DND-41 (cell line): ENCODE data around the gene ZNF44.

Experiments
- ATAC-seq: fragments of 200-7000 bp; cut with Tn5 transposase; 3 replicates; pipeline ENCODE4 v1.9.1; 2021; ENCODE audit warnings: low read depth; ENCODE audit not compliant: insufficient read depth
- DNase-seq: peaks from one replicate; pipeline ENCODE4 v3.0.0-alpha.2; 2020
- H2AFZ ChIP-seq: 2 replicates; pipeline ENCODE4 v1.6.0; 2012; ENCODE audit warnings: low read depth, low read length
- H3K27ac ChIP-seq: 2 replicates; pipeline ENCODE4 v1.5.1; 2012; ENCODE audit warnings: low read length, inconsistent platforms
- H3K27me3 ChIP-seq: fragments of 200-600 bp; sonication (generic); 2 replicates; pipeline ENCODE4 v1.6.0; 2012; ENCODE audit warnings: low read length, mild to moderate bottlenecking, inconsistent platforms; ENCODE audit not compliant: insufficient read depth, poor library complexity
- H3K36me3 ChIP-seq: 2 replicates; pipeline ENCODE4 v1.5.1; 2012; ENCODE audit warnings: low read length, inconsistent platforms; ENCODE audit not compliant: insufficient read depth
- H3K4me1 ChIP-seq: 2 replicates; pipeline ENCODE4 v1.5.1; 2012; ENCODE audit warnings: mild to moderate bottlenecking, low read length; ENCODE audit not compliant: insufficient read depth
- H3K4me2 ChIP-seq: 2 replicates; pipeline ENCODE4 v1.6.0; 2012; ENCODE audit warnings: mild to moderate bottlenecking, moderate library complexity, low read length, inconsistent platforms; ENCODE audit not compliant: insufficient read depth
- H3K4me3 ChIP-seq, 2 experiments: fragments of 200-600 bp in 1 of 2; shearing (Covaris generic) in 1 of 2; 2 replicates each; pipeline ENCODE4 v1.5.1; 2012 to 2016; ENCODE audit warnings: inconsistent platforms in 2 of 2, low read length in 2 of 2, mild to moderate bottlenecking in 2 of 2, low read depth in 1 of 2, moderate library complexity in 1 of 2
- H3K79me2 ChIP-seq: 2 replicates; pipeline ENCODE4 v1.6.0; 2012; ENCODE audit warnings: low read length, inconsistent platforms; ENCODE audit not compliant: insufficient read depth
- H3K9ac ChIP-seq: 2 replicates; pipeline ENCODE4 v1.6.0; 2012; ENCODE audit warnings: low read depth, mild to moderate bottlenecking, inconsistent platforms, low read length, moderate library complexity
- H3K9me3 ChIP-seq: 2 replicates; pipeline ENCODE4 v1.5.1; 2012; ENCODE audit warnings: low read length, moderate library complexity, mild to moderate bottlenecking, inconsistent platforms; ENCODE audit not compliant: insufficient read depth, severe bottlenecking
- H4K20me1 ChIP-seq: 2 replicates; pipeline ENCODE4 v1.6.0; 2012; ENCODE audit warnings: low read length; ENCODE audit not compliant: insufficient read depth
- CTCF ChIP-seq: IDR thresholded peaks from 2 replicates; pipeline ENCODE4 v1.5.1; 2012; ENCODE audit warnings: borderline replicate concordance, low read length, moderate library complexity, mild to moderate bottlenecking; ENCODE audit not compliant: poor library complexity, severe bottlenecking; ENCODE audit errors: extremely low read depth
- EZH2 ChIP-seq: IDR thresholded peaks from 3 replicates; pipeline ENCODE4 v1.6.1; 2012; ENCODE audit warnings: borderline replicate concordance, low read depth, mild to moderate bottlenecking, moderate library complexity, low read length, inconsistent platforms; ENCODE audit not compliant: severe bottlenecking

Gene ZNF44

GRCh38 chr19:12237143-12237839 is 57.4 kb downstream of the ZNF44 start:
- Histone ChIP-seq H3K79me2 (no peaks in the 10 kb centered on the region), H3K36me3 (peaks cover 20% of the 10 kb centered on the region), H3K27me3 (no peaks in the 10 kb centered on the region), H3K27ac (no peak overlapping the region), H3K9ac (no peak overlapping the region), H2AFZ (no peak overlapping the region), H4K20me1 (no peaks in the 10 kb centered on the region), H3K4me1 (no peaks in the 10 kb centered on the region), H3K9me3 (no peaks in the 10 kb centered on the region), H3K4me3 (no peak overlapping the region), H3K4me2 (no peak overlapping the region)
- TF ChIP-seq CTCF (no peak), EZH2 (no peak)
- DNase-seq (no peak), ATAC-seq (no peak)

GRCh38 chr19:12232961-12233360 is 61.7 kb downstream of the ZNF44 start:
- Histone ChIP-seq H4K20me1 (no peaks in the 10 kb centered on the region), H2AFZ (no peak overlapping the region), H3K27ac (no peak overlapping the region), H3K4me3 (no peak overlapping the region), H3K4me2 (no peak overlapping the region), H3K9me3 (no peaks in the 10 kb centered on the region), H3K36me3 (peaks cover 20% of the 10 kb centered on the region), H3K27me3 (no peaks in the 10 kb centered on the region), H3K4me1 (no peaks in the 10 kb centered on the region), H3K9ac (no peak overlapping the region), H3K79me2 (no peaks in the 10 kb centered on the region; the same call in 1 of the 2 replicates)
- ATAC-seq (no peak), DNase-seq (no peak)
- no peak for TF ChIP-seq CTCF
- no peak for TF ChIP-seq EZH2

DNA sequence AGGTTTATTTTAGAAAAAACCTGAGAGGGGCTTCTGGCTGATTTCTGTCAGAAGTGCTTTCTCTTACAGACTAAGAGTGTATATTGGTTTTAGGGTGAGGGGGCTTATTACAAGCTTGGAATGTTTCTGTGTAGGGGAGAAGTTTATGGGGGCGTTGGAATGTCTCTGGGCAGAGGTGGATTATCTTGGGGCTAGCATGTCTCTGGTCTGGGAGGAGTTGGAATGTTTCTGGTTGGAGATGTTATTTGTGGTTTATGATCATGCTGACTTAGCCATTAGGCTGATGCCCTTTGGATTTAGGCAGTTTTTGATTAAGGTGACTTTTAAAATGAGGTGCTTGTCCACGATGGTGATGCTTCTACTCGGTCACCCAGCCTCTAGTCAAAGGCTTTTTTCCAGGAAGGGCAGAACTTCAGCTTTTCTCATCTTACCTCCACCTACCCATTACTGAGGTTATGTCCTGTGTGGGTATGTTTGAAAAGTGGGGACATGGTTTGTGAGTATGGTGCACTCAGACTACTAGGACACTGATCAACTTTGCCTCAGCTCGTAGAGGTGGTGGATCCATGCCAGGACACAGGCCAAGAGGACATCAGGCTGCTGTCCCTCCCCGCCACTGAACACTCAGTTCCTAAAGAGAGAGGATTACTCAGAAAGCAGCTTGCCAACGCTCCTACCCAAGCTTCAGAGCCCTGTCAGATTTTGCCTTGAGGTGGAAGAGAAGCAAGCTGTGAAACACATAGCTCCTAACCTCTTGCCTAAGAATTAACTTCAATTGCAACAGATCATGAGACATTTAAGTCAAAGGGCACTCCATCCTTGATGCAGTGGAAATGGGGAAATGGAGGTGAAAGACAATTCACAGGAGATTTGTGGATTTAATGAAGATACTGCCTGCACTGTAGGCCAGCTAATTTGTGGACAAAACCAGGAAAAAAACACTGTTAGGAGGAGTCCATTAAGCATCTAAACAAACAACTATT is 63.6 kb downstream of the ZNF44 start:
- Histone ChIP-seq H2AFZ (no peak overlapping the region), H3K79me2 (no peaks in the 10 kb centered on the region; the same call in 1 of the 2 replicates), H3K4me1 (no peaks in the 10 kb centered on the region), H3K36me3 (peaks cover 5% of the 10 kb centered on the region), H3K9ac (no peak overlapping the region), H3K4me3 (no peak overlapping the region), H3K4me2 (no peak overlapping the region), H4K20me1 (no peaks in the 10 kb centered on the region), H3K27ac (no peak overlapping the region), H3K27me3 (no peaks in the 10 kb centered on the region), H3K9me3 (no peaks in the 10 kb centered on the region)
- DNase-seq (no peak), ATAC-seq (no peak)
- no peak for TF ChIP-seq EZH2
- no peak for TF ChIP-seq CTCF
